HG03460 (cell line): ENCODE results near the gene SKP1.
"Not testable (repeated sequence)": the region's sequence is repeated elsewhere in the genome, so short reads cannot be mapped to it uniquely, and the experiment has no call there.

Experiments
- ATAC-seq: cut with Tn5 transposase; IDR thresholded peaks from one replicate; pipeline ENCODE4 v1.9.1; 2021; ENCODE audit not compliant: unreplicated experiment

The SKP1 gene

DNA sequence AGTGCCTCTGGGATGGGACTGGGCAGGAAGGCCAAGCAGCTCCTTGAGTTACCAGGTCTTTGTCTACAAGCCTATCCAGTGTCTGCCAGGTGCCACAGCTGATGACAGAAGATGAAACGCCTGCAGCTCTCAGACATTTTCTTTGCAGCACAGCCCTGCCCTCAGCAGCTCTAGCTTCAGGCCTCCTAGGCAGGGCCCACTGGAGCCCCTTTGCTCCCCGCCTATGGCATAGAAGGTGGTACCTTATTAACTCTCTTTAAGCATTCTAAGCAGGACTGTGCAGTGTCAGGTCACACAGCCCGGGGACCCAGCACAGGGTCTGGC lies 1.3 kb upstream of the SKP1 start:
- ATAC-seq = no peak

DNA sequence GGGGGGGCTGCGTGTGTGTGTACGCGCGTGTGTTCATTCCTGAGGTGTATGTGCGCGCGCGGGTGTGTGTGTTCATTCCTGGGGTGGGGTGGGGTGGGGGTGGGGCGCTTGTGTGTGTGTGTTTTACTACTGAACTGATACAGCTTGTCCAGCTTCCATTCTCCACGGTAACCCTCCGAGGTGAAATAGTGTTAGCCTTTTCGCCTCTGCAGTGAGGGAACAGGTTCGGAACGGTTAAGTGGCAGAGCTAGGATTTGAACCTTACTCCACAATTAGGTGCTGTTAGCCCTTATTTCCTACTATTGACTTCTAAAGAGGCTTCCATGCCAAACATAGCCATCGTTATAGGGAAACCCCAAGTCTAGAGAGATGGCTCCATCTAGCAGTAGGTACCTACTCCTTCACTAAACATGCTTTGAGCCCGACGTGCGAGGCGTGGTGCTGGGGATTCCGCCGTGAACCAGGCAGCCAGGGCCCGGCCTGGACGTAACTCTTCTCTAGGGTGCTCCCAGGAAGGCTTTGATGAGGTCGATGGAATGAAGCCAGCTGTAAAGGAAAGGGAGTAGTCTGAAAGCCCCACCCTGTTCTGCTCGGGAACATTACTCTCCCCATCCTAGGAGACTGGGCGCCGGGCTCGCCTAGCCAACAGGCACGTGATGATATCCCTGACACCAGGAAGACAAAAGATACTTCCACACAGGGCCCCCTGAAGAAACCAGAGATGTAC lies 782 bp upstream of the SKP1 start:
- no peak for ATAC-seq

DNA sequence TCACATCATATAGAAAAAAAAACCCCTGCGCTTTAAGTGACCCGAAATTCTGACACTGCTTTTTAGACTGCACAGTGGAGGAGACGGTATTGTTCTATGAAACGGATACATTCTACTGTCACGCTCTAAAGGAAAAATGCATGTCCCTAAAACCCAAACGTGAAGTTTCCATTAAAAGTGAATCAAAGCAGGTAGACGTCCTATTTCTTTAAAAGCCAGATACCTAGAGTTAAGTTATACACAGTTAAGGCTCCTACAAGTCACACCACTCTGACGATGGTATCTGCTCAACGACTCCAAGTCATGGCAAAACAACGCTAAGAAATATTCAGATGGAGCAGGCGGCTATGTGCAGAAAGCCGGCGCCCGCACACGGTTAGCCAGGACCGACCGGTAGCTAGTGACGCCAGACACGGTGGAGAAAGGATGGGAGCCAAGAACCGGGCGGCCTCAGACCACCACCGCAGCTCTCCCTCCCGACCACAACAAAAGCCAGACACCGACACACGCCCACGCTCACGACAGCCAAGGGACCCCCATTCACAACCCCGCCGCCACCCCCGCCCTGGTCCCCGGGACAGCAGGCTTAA lies 734 bp downstream of the SKP1 start:
- peak; percentile 16 for ATAC-seq

DNA sequence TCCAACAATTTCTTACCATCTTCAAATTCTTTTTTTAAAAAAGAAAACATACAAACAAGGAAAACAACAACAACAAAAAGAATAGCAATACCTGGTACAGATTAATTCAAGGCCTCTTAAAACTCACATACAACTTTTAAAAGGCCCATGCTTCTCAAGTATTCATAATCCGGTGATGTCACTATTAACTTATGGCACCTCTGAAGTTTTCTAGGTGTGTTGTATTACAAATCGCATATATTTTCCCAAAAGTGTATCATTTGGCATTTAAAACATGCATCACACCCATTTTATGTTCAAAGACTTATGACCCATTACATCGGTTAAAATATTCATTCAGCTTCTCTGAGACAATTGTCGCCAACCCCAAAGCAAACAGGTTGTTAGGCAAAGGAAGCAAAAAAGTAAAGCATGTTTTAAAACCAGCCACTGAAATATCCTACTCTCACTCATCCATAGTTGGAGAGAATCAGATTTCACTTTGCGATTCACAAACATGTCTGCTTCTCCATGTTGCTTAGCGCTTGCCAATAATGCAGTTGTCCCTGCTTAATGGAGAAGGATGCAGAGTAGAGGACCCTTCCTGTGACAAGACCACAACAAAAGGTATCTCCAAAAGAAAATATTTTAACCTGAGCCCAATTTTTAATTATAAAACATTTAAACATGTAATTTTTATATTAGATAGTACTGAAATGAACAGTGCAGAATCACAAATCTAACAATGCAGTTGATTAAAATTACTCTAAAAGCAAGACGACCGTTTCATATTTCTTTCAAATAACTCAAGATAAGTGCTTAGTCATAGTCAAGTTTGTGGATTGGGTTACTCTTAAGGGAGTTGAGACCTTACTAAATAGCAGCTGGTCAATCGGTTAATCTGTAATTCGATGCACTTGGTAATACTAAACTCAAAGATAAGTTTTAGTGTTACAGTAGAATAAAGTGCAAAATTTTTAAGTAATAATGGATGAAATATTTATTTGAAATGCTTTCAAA lies 1.6 kb downstream of the SKP1 start:
- no peak for ATAC-seq

DNA sequence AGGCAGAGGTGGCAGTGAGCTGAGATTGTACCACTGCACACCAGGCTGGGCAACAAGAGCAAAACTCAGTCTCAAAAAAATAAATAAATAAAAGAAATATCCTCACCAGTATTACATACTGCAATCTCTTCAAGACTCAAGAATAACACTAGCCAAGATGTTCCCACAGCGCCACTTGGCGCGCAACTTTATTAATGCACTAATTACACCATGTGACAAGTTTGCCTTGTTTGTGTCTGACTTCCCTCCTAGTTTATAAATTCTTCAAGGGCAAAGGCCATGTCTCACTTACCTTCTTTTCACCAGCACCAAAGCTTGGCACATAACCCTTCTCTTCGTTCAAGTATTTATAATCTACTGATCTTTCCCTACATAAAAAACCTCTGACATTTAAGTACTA lies 4.8 kb downstream of the SKP1 start:
- ATAC-seq = no peak

DNA sequence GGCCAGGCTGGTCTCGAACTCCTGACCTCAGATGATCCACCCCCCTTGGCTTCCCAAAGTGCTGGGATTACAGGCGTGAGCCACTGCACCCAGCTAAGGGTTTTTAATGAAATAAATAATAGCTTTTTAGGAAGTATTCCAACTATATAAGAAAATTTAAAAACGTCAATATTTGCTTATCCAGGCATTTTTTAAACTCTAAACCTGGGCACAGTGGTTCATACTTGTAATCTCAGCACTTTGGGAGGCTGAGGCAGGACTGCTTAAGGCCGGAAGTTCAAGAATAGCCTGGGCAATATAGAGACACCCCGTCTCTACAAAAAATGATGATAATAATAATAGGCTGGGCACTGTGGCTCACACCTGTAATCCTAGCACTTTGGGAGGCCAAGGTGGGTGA lies 14.2 kb downstream of the SKP1 start:
- no peak for ATAC-seq

DNA sequence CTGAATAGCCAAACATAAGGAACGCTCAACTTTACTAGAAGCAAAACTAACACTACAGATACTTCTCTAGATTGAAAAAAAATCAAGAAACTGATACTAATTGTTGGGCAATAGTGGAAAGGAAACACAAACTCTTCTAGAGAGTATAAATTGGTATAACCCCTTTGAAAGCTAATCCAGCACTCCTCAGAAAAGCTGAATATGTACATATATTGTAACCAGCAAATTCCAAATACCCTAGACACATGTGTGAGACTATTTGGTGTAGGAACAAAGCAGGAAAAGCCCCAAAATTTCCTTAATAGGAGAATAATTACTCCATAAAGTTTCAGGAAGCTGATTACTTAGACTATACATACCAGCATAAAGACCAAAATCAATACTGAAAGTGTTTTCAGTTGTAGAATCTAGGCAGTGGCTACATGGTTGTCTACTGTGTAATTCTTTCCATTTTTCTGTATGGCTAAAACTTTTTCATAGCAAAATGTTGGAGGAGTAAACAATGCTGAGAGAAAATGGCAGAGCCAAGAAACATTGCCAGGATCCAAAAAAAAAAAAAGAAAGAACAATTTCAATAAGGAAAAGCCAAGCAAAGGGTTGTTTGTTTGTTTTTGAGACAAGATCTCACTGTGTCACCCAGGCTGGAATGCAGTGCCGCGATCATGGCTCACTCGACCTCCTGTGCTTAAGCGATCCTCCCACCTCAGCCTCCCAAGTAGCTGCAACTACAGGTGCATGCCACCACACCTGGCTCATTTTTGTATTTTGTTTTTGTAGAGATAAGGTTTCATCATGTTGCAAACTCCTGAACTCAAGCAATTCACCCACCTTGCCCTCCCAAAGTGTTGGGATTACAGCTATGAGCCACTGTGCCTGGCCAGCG lies 15.0 kb downstream of the SKP1 start:
- no peak for ATAC-seq

DNA sequence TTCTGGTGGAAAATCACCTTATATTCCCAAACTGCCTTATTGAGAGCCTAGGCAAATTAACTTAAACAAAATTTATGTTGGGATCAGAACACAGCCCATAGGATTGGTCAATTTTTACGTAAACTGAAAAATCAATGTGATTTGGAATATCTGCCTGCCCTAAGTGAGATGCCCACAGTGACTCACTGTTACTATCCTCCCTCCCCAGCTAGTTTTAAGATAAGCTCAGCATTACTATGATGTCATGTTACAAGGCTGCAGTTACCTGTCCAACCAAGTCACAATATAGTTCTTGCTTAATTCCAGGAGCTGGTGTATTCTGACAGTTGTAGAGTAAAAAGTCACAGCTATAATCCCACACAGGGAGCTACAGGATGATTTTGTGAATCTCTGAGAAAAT lies 23.1 kb downstream of the SKP1 start:
- no peak for ATAC-seq

DNA sequence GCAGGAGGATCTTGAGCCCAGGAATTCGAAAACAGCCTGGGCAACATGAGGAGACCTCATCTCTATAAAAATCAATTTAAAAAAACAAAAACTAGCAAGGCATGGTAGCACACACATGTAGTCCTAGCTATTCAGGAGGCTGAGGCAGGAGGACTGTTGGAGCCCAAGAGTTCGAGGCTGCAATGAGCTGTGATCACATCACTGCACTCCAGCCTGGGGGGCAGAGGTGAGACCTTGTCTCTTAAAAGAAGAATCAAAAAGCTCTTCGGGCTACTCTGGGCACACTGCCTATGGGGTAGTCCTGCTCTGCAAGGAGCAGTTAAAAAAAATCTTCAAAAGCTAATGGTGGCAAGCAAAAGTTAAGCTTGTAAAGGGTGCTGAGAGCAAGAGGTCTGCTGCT lies 23.5 kb downstream of the SKP1 start:
- no peak for ATAC-seq

DNA sequence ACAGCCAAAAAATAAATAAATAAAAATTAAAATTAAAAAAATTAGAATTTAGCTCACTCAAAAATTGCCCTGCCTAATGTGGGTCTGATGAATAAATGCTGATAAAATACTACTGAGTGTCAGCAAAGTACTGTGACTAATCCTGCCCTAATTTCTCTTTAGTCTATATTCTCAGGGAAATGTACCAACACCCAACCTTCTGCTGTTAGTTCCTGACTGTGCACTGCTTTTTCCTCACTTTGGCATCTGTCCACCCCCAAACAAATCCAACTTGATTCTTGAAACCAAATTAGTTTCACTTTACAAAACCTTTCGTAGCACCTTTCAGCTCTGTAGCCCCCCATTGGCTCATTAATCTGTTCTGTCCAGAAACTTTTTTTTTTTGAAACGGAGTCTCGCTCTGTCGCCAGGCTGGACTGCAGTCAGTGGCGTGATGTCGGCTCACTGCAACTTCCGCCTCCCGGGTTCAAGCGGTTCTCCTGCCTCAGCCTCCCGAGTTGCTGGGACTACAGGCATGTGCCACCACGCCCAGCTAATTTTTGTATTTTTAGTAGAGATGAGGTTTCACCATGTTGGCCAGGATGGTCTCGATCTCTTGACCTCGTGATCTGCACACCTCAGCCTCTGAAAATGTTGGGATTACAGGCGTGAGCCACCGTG lies 24.4 kb downstream of the SKP1 start:
- ATAC-seq = not testable (repeated sequence)

DNA sequence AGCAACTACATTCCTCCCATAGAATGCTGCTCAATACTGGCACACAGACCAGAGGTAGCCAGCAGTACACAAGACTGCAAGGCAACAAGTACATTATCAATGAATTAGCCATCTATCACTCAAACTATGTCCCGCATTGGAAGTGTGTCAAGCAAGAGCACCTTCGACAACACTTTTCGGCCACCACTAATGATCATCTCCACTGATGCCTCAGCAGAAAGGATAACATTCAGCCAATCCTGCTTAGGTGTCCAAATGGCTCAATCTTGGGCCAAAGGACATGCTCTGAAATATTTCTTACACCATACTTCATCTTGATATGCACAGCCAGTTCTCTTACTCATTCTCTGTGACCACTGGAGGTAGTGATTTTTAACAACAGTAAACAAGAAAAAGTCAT lies 25.0 kb downstream of the SKP1 start:
- no peak for ATAC-seq

DNA sequence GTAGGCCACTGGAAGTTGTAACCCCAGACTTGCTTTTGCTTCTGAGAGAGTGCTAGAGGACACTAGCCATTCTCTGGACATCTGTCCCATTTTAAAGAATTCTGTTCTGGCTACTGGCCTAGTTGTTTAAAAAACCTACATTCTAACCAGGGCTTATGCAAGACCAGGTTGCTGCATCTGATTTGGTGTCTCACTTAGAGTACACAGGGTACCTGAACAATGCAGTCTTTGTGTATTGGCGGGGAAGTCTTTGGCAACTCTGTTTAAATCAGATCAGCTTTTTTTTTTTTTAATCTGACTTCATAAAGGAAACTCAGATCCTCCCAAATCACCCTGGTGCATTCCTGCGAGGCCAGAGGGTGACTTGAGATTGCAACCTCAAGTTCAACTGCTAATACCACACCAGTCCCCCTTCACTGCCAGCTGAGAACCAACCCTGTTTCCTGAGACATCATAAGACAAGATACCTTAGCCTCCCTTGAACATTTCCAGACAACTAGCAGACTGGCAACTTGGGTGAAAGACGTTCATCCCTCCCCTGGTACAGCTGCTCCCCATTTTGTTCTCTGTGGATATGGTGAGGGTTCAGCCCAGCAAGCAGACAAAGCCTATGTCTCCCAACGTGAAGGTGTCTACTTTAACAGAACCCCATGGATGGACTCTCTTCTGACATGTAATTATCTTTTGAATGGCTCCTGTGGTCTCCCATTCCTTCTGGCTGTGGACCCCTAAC lies 27.0 kb downstream of the SKP1 start:
- no peak for ATAC-seq

DNA sequence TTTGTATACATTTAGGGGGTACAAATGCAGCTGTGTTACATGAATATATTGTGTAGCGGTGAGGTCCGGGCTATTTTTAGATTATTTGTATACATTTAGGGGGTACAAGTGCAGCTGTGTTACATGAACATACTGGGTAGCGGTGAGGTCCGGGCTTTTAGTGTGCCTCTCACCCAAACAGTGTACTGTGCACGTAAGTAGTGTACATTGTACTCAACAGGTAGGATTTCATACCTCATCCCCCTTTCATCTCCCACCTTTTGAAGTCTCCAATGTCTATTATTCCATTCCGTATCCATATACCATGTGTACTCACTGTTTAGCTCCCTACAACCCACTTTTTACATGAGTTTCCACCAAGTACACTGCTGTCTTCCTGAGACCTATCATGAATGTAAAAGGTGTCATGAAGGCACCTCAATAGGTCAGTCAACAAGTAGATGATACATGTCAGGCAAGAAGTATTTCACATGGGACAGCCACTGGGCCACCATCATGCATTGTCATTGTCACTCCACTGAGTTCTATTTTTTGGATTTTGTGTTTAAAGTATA lies 27.7 kb downstream of the SKP1 start:
- no peak for ATAC-seq

DNA sequence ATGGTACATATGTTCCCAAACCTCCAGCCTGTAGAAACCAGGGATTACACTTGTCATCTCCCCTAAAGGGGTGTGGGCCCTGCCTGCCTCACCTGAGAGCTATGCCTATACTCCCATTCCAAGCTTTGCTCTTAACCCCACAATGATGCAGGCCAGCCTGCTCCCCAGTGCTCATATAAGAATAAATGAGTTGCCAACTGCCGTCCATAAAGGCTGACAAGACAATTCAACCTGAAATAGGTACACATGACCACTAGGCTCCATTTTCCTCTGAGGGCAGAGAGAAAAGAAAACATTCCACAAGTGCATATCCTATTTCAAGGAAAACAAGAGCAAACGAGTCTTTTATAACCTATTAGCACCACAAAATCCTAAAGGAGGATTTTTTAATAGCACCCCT lies 28.4 kb downstream of the SKP1 start:
- no peak for ATAC-seq

DNA sequence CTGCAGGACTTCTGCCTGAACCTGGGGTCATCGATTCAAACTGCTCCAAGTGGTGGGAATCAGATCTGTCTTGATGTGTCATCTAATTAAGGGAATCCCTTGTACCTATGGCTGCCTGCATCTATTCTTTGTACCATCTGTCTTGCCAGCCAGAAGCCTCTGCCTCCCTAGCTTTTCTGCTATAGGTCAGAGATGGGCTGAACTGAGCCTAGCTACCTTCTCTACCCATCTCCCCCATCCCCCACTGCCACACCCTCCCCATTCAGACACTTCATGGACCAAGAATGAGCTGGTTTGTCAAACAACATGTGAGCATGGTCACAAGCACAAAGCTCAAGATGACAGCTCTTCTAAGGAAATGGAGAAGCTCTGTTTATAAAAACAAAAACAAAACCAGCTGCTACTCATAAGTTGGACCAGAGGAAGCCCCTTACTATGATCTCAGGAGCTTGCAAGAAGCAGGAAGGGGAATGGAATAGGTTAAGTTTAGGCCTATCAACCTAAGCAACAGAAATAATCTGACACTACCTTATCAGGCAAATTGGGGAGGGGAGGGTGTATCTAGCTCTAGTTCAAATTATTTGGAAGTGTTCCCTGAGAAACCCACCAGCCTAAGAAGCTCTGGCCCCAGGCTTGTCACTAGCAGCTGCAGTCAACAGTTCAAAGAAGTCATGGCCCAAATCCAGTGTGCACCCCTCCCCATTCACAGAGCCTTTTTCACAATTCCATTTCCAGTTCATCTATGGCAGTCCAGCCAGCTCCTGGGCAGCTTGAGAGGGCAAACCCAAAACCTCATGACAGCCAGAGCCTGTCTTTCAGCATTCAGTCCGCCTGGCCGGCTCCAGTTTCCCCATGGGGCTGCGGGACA lies 29.9 kb downstream of the SKP1 start:
- no peak for ATAC-seq

DNA sequence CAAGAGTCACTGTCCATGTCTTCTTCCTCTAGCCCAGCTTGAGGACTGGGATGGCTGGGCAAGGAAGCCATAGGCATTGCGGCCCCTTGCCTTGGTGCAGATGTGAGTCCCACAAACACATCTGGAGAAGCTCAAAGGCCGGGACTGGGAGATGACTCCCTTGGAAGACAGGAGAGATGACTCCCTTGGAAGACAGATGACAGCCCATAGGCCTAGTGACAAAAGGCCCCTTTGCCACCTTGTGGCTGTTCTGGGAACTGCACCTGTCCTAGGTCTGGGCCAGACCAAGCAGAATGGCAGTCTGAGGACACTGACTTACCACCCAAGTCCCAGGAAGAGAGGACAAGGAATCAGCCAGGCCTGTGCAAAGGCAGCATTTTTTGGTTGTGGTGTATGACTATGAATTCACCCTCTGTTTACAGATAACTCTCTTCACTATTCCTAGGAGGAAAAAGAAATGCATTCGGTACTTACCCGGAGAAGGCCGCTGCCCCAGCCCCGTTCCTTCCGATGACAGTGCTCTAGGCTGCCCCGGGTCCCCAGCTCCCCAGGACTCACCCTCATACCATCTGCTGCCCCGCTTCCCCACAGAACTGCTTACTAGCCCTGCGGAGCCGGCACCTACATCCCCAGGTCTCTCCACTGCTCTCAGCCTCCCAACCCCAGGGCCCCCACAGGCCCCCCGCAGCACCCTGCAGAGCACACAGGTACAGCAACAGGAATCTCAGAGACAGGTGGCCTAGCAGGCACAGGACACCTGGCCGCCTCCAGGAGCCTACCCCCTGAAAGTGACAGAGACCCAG lies 30.8 kb downstream of the SKP1 start:
- no peak for ATAC-seq

DNA sequence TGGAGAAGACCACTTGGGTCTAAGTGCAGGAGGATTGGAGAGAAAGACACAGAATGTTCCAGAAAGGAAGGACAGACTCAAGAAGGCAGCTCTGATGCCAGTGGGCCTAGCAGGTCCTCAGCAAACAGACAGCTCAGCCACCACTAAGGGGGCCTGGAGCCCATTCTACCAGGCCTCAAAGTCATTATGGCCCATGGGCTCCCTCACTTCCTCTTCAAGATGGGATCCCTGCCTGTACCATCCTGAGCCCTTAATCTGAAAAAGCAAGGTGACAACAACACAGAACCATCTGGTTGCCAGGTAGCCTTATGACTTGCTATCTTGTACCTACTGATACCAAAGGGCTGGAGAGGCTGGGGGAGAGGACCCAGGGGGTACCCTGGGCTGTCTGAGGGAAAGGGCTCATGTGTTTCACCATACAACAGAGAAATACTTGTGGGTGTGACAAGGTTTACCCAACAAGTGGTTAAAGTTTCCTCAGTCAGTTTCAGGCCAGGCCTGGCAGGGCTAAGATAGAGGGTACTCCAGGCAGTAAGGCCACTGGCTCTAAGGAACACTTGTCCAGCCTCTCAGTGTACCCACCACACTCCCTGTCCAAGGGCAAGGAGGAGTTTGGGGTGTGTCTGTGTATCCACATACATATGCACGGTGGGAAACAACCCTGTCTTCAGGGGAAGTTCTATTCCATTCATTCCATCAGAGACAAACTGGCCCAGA lies 31.6 kb downstream of the SKP1 start:
- no peak for ATAC-seq
